ENCODE measurements around the gene CCDC179. TPM values are rescaled to one million over a fixed set of nuclear protein-coding genes. Genes with fewer than 3 reads are reported as not detected.

CCDC179 gene
- polyA plus RNA-seq, 2 of the 4 experiments (the other 2 are of a cell fraction), result not detected

DNA sequence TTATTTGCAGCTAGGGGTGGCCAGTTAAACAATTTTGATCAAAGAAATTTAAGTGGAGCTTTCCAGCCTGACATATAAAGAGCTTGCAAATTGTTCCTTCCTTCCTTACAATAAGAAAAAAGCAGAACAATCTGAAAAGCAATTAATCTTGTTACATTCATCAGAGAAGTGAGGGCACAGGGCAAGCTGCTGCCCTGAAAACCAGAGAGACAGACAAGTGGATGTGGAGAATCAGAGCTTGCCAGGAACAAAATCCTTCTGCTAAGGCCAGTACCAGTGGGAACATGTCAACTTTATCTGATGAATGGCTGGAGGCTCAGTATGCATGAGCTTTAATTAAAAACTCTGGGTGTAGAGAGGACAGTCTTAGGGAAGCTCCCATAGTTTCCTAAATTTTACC is 8.8 kb downstream of the CCDC179 start:
- no peak overlapping the region for H3K4me2 ChIP-seq
- no peak overlapping the region for H3K27ac ChIP-seq
- DNase-seq (ENCODE audit: low read depth in 1 of 2, low spot score in 1 of 2), result no peak
- CTCF ChIA-PET, result interaction anchor here (0.9 to 2.0 kb wide), 3 partner anchors 12 to 63 kb away, joined by 3 to 7 read pairs (median 5); no protein-coding TSS in a partner anchor
- no peaks in the 10 kb centered on the region for H3K4me1 ChIP-seq
- no peaks in the 10 kb centered on the region for H3K9me3 ChIP-seq
- ATAC-seq, result no peak
- TF ChIP-seq ZSCAN20 (CRISPR knock-in tag; IDR thresholded peaks at IDR 0.05) (no peak), HOXB13 (CRISPR knock-in tag; IDR thresholded peaks at IDR 0.05; ENCODE audit: low read depth) (no peak), BHLHE40 (IDR thresholded peaks at IDR 0.05; ENCODE audit: low read depth, low read length) (no peak), HOXB5 (CRISPR knock-in tag; IDR thresholded peaks at IDR 0.05) (no peak), KDM1A (IDR thresholded peaks at IDR 0.05; ENCODE audit: low read depth) (no peak), ESRRA (IDR thresholded peaks at IDR 0.05; ENCODE audit: borderline replicate concordance, low read length) (no peak), ZC3H11A (IDR thresholded peaks at IDR 0.05) (no peak), PBX3 (IDR thresholded peaks at IDR 0.05) (no peak), MAFK (IDR thresholded peaks at IDR 0.05; ENCODE audit: partially characterized antibody) (no peak), JUN (IDR thresholded peaks at IDR 0.05) (no peak), CBX2 (IDR thresholded peaks at IDR 0.05; ENCODE audit: borderline replicate concordance, low read depth) (no peak), NPAS2 (CRISPR knock-in tag; IDR thresholded peaks at IDR 0.05; ENCODE audit: borderline replicate concordance) (no peak), MYC (IDR thresholded peaks at IDR 0.05; ENCODE audit: borderline replicate concordance, low read length) (no peak), E2F6 (IDR thresholded peaks at IDR 0.05; ENCODE audit: borderline replicate concordance, low read depth) (no peak)
- H3K4me3 ChIP-seq, result no peak overlapping the region
- no peak for FAIRE-seq
- POLR2A ChIA-PET, result no interaction called here

- H3K4me3 ChIP-seq, result no peak overlapping the region
- H3K4me1 ChIP-seq, result no peaks in the 10 kb centered on the region
- no peak for DNase-seq (ENCODE audit: low read depth in 1 of 2, low spot score in 1 of 2)
- no peaks in the 10 kb centered on the region for H3K9me3 ChIP-seq
- no peak for FAIRE-seq
- no peak overlapping the region for H3K27ac ChIP-seq
- ChIA-PET CTCF (no interaction called here), POLR2A (no interaction called here)
- 24% methylated on average over 1 of the region's 1 CpG for WGBS (ENCODE audit: missing lambda C conversion rate)
- TF ChIP-seq ESRRA (IDR thresholded peaks at IDR 0.05; ENCODE audit: borderline replicate concordance, low read length), result no peak
- TF ChIP-seq CBX8 (IDR thresholded peaks at IDR 0.05), result no peak
- TF ChIP-seq HEYL (CRISPR knock-in tag; IDR thresholded peaks at IDR 0.05), result no peak
- no peak for TF ChIP-seq BHLHE40 (IDR thresholded peaks at IDR 0.05; ENCODE audit: low read depth, low read length)
- no peak for TF ChIP-seq EHF (CRISPR knock-in tag; IDR thresholded peaks at IDR 0.05)
- TF ChIP-seq ZC3H11A (IDR thresholded peaks at IDR 0.05), result no peak
- TF ChIP-seq GATA3 (IDR thresholded peaks at IDR 0.05; ENCODE audit: borderline replicate concordance), result no peak
- TF ChIP-seq TP53 (CRISPR knock-in tag; IDR thresholded peaks at IDR 0.05), result no peak
- TF ChIP-seq MYC (IDR thresholded peaks at IDR 0.05; ENCODE audit: borderline replicate concordance, low read length), result no peak
- TF ChIP-seq RCOR1 (IDR thresholded peaks at IDR 0.05; ENCODE audit: low read depth, low read length), result no peak
- no peak for TF ChIP-seq ELK1 (IDR thresholded peaks at IDR 0.05; ENCODE audit: low read depth, low read length)
- no peak for TF ChIP-seq E2F6 (IDR thresholded peaks at IDR 0.05; ENCODE audit: borderline replicate concordance, low read depth)
- no peak for TF ChIP-seq HOXB13 (CRISPR knock-in tag; IDR thresholded peaks at IDR 0.05; ENCODE audit: low read depth)
- TF ChIP-seq SMC3 (IDR thresholded peaks at IDR 0.05), result no peak
- no peak overlapping the region for H3K4me2 ChIP-seq
- no peak for ATAC-seq
These were observed 13.5 kb downstream of the CCDC179 start for GRCh38 chr11:22846726-22847125.

All from A549 (cell line).